Activated CD4-positive, alpha-beta T cell treated with anti-CD3 and anti-CD28 coated beads, Interleukin-2, amount 50 U/mL, for 4 hours (primary cell): Measurements from ENCODE around the gene LYL1.

ENCODE experiments used
- DNase-seq, 2 experiments: peaks; one replicate each; pipeline ENCODE4 v3.0.0-alpha.2; 2020

Gene LYL1

DNA sequence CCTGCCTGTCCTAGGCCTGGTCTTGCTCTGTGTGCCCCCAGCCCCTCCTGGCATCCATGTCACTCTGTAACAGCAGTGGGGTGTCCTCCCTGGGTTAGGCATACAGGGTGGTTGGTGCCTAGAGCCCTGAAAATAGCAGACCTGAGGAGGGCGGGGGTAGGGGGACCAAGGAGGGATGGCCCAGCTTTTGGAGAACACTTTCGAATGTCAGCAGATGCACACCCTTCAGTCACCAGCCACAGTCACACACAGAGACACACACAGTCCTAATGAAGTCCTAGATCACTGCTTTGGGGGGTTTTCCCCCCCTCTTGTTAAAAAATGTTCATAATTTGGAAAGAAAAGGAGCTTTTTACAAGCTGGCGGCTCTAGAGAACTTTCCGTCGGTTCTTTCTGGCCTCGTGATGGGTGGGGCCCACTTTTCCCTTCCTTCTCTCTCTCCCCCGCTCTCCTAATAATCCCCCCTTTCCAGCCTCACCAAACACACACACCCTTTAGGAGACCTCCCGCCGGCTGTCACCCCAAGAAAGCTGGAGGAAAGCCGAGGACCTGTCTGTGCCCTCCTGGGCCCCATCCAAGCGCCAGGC, 47.9 kb downstream of the LYL1 start:
- no peak for DNase-seq

DNA sequence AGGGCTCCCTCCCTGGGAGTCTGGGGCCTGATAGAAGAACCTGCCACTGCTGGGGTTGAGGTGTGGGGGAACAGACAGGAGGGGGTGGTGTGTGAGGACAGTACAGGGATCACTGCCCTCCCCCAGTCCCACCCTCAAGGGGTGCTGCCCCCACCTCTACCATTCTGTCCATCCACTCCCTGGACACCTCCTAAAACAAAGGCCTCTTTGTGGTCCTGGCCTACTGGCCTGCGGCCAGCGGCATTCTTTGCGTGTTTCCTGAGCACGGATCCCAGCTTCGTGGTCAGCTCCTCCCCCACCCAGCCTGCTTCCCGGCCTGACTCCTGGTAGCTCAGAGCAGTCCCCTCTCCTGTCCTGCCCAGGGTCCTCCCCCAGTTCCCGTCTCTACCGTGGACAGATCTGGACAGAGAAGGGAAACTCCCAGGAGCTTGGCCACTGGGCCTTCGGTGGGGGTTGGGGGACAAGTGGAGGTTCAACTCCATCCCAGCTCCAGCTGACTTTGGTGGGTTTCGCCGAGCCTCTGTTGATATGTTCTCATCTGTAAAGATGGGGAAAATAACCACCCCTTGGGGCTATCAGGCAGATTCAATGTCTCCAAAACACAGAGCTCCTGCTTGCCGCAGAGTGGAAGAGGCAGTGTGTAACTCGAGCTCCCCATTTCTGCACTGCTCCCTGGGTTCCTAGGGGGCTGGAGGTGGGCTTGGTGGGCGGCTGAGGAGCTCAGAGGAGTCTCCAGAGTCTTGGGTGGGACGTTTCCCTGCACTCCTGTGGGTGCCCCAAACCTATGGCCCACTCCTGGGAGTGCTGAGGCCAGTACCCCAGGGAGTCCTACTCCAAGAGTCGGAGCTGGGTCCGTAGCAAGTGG, 48.7 kb downstream of the LYL1 start:
- DNase-seq: no peak

DNA sequence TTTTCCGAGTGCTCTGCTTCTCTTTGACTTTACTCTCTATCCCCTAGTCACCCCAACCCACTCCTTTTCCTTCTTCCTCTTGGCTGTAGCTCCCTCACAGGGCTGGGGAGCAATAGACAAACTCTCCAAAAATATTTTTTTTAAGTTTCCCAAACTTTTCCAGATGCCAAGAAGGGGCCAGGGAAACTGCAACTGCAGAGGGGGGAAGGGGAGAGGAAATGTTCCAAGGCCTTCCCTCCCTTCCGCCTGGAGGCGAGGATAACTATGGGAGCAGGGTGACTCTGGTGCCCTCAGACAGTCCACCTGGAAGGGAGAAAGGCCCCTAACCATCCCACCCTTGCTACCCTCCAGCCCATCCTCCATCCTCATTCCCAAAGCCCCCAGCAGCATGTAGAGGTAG, 49.4 kb downstream of the LYL1 start:
- no peak for DNase-seq

DNA sequence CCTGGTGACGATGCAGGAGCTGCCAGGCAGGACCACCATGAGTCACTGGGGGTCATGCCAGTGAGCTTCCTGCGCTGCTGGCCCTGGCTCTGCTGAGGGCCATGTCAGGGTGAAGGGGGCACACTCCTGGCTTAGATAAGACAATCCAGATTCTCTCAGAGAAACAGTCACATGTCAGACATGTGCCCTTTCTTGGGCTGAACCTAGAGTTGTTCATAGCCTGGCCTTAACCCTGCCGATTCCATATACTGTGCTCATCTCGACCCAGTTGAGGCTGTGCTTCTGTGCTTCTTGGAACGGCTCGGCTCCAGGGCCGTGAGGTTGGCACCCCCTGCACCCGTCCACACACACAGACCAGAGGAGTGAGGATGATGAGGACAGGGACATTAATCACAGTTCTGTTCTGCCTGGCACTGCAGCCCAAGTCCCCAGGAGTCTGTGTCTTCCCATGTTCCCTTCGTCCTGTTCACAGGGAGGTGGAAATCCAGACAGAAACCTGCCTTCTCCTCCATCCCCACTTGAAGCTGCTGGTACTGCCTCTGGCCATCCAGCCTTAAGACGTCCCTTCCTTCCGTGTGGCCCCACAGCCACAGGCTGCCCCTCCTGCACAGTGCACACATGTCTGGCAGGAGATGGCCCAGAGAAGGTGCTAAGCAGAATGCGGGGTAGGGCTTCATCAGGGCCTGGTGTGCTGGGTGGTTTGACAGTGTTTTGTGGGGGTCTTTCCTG, 50.0 kb downstream of the LYL1 start:
- no peak for DNase-seq

DNA sequence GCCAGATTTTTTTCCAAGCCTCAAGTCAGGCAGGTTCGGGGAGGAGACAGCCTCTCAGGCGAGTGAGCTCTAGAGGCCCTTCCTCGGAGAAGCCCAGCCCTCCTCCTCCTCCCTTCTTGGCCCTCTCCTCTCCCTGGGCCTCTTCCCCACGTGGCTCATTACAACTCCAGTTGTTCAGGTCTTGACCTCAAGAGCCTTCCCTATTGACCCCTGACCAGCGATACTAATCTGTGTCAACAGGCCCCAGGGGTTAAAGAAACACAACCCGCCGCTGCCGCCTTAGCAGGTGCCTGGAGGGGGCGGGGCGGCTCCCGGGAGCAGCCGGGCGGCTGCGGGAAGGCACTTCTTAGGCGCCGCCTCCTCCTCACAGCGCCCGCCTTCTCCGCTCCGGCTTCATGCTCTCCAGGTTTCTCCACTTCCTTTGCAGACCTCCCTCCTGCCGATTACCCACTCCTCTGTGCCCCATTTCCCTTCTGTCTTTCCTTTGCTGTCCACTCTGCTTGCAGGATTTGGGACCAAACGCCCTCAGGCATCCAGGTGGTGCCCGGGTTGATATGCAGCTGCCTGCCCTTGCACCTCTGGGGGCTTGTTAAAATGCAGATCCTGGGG, 51.0 kb downstream of the LYL1 start:
- no peak for DNase-seq

DNA sequence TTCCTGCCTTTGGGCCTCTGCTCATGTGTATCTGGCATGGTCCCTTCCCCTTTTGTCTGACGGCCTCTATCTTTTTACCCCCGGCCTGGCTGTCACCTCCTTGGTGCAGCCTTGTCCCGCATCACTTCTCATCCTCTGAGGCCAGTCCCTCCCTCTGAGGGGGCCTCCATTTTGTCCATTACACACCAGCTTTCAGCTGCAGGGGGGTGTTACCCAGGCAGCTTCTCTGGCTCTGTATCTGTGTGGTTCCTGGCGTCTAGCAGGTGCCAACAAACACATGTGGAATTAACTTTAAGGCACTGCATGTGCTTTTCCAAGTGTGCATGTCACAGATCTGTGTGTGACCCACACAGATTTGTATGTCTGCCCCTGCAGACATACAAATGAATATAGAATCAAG, 52.4 kb downstream of the LYL1 start:
- no peak for DNase-seq
